PC-3 (cell line): ENCODE measurements around the gene MYRFL. TPM values are rescaled to one million over a fixed set of nuclear protein-coding genes. Genes with fewer than 3 reads are reported as not detected.

Experiments
- ATAC-seq: fragments of 200-7000 bp; cut with Tn5 transposase; 2 replicates; pipeline ENCODE4 v1.9.1; 2020; ENCODE audit warnings: mild to moderate bottlenecking, moderate library complexity
- BruUV-seq: library from RNA; stranded (reverse); fragments of 400-500 nt; replicated peaks from 2 replicates; lab custom pipeline; 2021; lab: Mats Ljungman, UMichigan
- CTCF ChIA-PET: fragments of 300-600 bp; sonication (Branson Sonifier 250); formaldehyde crosslinking; loops from one replicate; lab custom pipeline; 2022; ENCODE audit warnings: antibody characterized with exemption; lab: Charles Lee
- POLR2A ChIA-PET: fragments of 300-600 bp; sonication (Branson Sonifier 250); formaldehyde crosslinking; loops from one replicate; lab custom pipeline; 2022; ENCODE audit warnings: antibody characterized with exemption; ENCODE audit not compliant: unreplicated experiment; lab: Charles Lee
- DNase-seq: peaks from one replicate; pipeline ENCODE4 v3.0.0-alpha.2; 2015
- H2AFZ ChIP-seq: fragments of 300-600 bp; sonication (generic); 2 replicates; pipeline ENCODE4 v1.6.0; 2016; ENCODE audit warnings: antibody characterized with exemption, low read length
- H3F3A ChIP-seq: fragments of 300-600 bp; sonication (generic); one replicate; pipeline ENCODE4 v1.6.0; 2017; ENCODE audit warnings: antibody characterized with exemption, low read length, control low read depth, mild to moderate bottlenecking; ENCODE audit not compliant: unreplicated experiment
- H3K27ac ChIP-seq: fragments of 300-600 bp; sonication (generic); 2 replicates; pipeline ENCODE4 v1.5.1; 2016; ENCODE audit warnings: mild to moderate bottlenecking, low read length
- H3K27me3 ChIP-seq: fragments of 300-600 bp; sonication (generic); 2 replicates; pipeline ENCODE4 v1.6.1; 2016; ENCODE audit warnings: low read length, mixed read lengths
- H3K36me3 ChIP-seq: fragments of 300-600 bp; sonication (generic); 2 replicates; pipeline ENCODE4 v1.6.1; 2016; ENCODE audit warnings: low read depth, mixed run types, low read length, mixed read lengths
- H3K4me1 ChIP-seq: fragments of 300-600 bp; sonication (generic); 2 replicates; pipeline ENCODE4 v1.5.1; 2016; ENCODE audit warnings: low read length; ENCODE audit not compliant: insufficient read depth
- H3K4me2 ChIP-seq: fragments of 300-600 bp; sonication (generic); 2 replicates; pipeline ENCODE4 v1.6.0; 2016; ENCODE audit warnings: low read length
- H3K4me3 ChIP-seq: fragments of 300-600 bp; sonication (generic); 2 replicates; pipeline ENCODE4 v1.5.1; 2016; ENCODE audit warnings: mild to moderate bottlenecking, low read length, mixed read lengths
- H3K79me2 ChIP-seq: fragments of 300-600 bp; sonication (generic); 2 replicates; pipeline ENCODE4 v1.6.1; 2017; ENCODE audit warnings: low read length, mixed read lengths
- H3K9ac ChIP-seq: fragments of 300-600 bp; sonication (generic); 2 replicates; pipeline ENCODE4 v1.6.0; 2016; ENCODE audit warnings: mild to moderate bottlenecking, low read length
- H3K9me2 ChIP-seq: fragments of 300-600 bp; sonication (generic); replicated peaks from 2 replicates; pipeline ENCODE4 v1.6.1; 2016; ENCODE audit warnings: mixed run types, low read length, mixed read lengths
- H3K9me3 ChIP-seq: fragments of 300-600 bp; sonication (generic); 2 replicates; pipeline ENCODE4 v1.6.1; 2016; ENCODE audit warnings: low read length, mixed read lengths
- H4K20me1 ChIP-seq: fragments of 300-600 bp; sonication (generic); 2 replicates; pipeline ENCODE4 v1.6.1; 2016; ENCODE audit warnings: low read length, mixed read lengths
- EZH2 ChIP-seq: fragments of 300-600 bp; sonication (generic); IDR thresholded peaks from one replicate; pipeline ENCODE4 v1.6.1; 2017; ENCODE audit warnings: antibody characterized with exemption, mild to moderate bottlenecking, low read length; ENCODE audit not compliant: unreplicated experiment
- EZH2phosphoT487 ChIP-seq: fragments of 300-600 bp; sonication (generic); IDR thresholded peaks from 2 replicates; pipeline ENCODE4 v1.6.1; 2018; ENCODE audit warnings: mild to moderate bottlenecking, antibody characterized with exemption, low read length, borderline replicate concordance
- intact Hi-C: fragments of 100-400 bp; cut with micrococcal nuclease; formaldehyde crosslinking; loops from 2 replicates; pipeline ENCODE4 v1.9.0; 2023
- total RNA-seq: library from RNA; depleted of rRNA; stranded (reverse); fragments of >200 nt; gene quantifications from 2 replicates; pipeline ENCODE4 v1.2.3, GENCODE V29; 2014
- TF ChIP-seq, protein P1 (sequence below): fragments of 300-600 bp; sonication (generic); conservative IDR thresholded peaks from 2 replicates; pipeline ENCODE4 v1.5.1; 2017; ENCODE audit warnings: antibody characterized with exemption, low read depth, mild to moderate bottlenecking, low read length

Gene MYRFL
- total RNA-seq, 1 experiment from 2014 or later = not detected

DNA sequence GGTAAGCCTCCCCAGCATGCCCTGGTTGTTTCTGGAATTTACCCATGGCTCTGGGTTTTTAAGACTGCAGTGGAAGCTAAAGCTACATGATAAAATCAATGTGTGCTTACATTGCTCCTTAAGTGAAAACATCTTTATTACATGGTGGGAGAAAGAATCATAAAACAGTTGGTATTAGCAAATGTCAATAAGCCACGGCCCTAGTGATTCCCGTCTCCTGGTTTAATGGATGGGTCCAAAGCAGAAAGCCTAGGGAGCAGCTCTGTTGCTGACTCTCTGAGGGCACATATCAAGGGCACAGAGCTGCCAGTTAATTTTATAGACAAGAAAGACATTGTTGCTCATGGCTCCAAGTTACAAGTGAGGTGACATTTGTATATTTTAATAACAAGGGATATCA lies 127.9 kb downstream of the MYRFL start:
- CTCF ChIA-PET = no interaction called here
- BruUV-seq = no TSS peak

DNA sequence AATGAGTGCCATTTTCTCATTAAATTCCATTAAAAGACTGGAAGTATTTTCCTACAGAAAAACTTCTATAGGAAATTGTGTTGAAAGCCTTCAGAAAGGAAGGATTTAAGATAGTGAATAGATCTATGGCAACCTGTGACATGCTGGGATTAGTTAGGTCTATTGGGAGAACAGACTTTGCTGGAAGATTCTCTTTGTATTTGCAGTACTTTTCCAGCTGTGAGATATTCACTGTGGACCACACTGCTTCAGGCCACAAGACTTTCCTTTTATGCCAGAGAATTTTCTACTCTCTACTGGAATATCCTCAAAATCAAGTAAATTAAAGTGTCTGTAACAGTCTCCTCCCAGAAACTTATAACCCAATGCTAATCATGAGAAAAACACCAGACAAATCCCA lies 136.2 kb downstream of the MYRFL start:
- Histone ChIP-seq H3K27me3 (no peaks in the 10 kb centered on the region), H4K20me1 (no peaks in the 10 kb centered on the region), H3K4me2 (no peak overlapping the region), H3K4me3 (no peak overlapping the region), H3K79me2 (no peaks in the 10 kb centered on the region), H3K27ac (no peak overlapping the region), H2AFZ (no peak overlapping the region), H3F3A (peaks cover 4% of the 10 kb centered on the region), H3K9me2 (no peaks in the 10 kb centered on the region), H3K36me3 (no peaks in the 10 kb centered on the region), H3K4me1 (peaks cover 10% of the 10 kb centered on the region), H3K9ac (no peak overlapping the region), H3K9me3 (no peaks in the 10 kb centered on the region)
- ChIA-PET CTCF (no interaction called here), POLR2A (no interaction called here)
- no TSS peak for BruUV-seq
- DNase-seq (no peak), ATAC-seq (no peak)
- TF ChIP-seq, protein P1, sequence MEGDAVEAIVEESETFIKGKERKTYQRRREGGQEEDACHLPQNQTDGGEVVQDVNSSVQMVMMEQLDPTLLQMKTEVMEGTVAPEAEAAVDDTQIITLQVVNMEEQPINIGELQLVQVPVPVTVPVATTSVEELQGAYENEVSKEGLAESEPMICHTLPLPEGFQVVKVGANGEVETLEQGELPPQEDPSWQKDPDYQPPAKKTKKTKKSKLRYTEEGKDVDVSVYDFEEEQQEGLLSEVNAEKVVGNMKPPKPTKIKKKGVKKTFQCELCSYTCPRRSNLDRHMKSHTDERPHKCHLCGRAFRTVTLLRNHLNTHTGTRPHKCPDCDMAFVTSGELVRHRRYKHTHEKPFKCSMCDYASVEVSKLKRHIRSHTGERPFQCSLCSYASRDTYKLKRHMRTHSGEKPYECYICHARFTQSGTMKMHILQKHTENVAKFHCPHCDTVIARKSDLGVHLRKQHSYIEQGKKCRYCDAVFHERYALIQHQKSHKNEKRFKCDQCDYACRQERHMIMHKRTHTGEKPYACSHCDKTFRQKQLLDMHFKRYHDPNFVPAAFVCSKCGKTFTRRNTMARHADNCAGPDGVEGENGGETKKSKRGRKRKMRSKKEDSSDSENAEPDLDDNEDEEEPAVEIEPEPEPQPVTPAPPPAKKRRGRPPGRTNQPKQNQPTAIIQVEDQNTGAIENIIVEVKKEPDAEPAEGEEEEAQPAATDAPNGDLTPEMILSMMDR = no peak
- TF ChIP-seq EZH2phosphoT487 = no peak
- no peak for TF ChIP-seq EZH2
- intact Hi-C loops = no loop called here

More for the DNA sequence above, 127.9 kb downstream of the MYRFL start:
- H3F3A ChIP-seq = no peaks in the 10 kb centered on the region
- no peak overlapping the region for H3K9ac ChIP-seq
- H3K36me3 ChIP-seq = no peaks in the 10 kb centered on the region
- H3K4me1 ChIP-seq = no peaks in the 10 kb centered on the region
- POLR2A ChIA-PET = no interaction called here
- H3K9me2 ChIP-seq = no peaks in the 10 kb centered on the region
- ATAC-seq (no peak), DNase-seq (no peak)
- no peaks in the 10 kb centered on the region for H4K20me1 ChIP-seq
- intact Hi-C loops = no loop called here
- H3K27ac ChIP-seq = no peak overlapping the region
- H3K4me3 ChIP-seq = no peak overlapping the region
- no peak overlapping the region for H2AFZ ChIP-seq
- TF ChIP-seq, protein P1 = no peak
- TF ChIP-seq EZH2phosphoT487 = no peak
- no peak for TF ChIP-seq EZH2
- no peak overlapping the region for H3K4me2 ChIP-seq
- H3K79me2 ChIP-seq = no peaks in the 10 kb centered on the region
- no peaks in the 10 kb centered on the region for H3K9me3 ChIP-seq
- no peaks in the 10 kb centered on the region for H3K27me3 ChIP-seq

DNA sequence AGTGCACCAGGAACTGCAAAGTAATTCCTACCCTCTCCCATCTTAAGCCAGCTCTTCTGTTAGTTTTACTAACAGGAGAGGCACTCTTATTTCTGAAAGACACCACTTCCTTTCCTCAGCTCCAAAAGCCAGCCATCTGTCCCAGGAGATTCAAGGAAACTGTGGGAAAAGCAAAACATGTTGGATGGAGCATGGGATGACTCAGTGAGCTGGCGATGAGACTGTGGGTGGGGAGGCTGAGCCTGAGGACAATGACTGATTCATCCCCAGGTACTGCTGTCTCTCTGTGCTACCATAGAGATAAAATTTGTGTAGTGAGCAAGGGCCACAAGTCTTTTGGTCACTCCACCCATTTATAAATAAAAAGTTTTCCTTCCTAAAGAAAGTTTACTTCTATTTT lies 141.4 kb downstream of the MYRFL start:
- POLR2A ChIA-PET = interaction anchor here (0.6 kb wide), 1 partner anchor 18 kb away, joined by 4 read pairs; no protein-coding TSS in a partner anchor
- H4K20me1 ChIP-seq = no peaks in the 10 kb centered on the region
- no peaks in the 10 kb centered on the region for H3K36me3 ChIP-seq
- no peaks in the 10 kb centered on the region; the same call in 1 of the 2 replicates for H3K9me2 ChIP-seq
- BruUV-seq = no TSS peak
- TF ChIP-seq EZH2phosphoT487 (no peak), EZH2 (no peak)
- TF ChIP-seq, protein P1 = no peak
- intact Hi-C loops = loop anchor here (2.0 kb wide), 1 partner anchor 20 kb away; no protein-coding TSS in a partner anchor
- H3K4me3 ChIP-seq = peak overlapping the region; percentile 37; the same call in 1 of the 2 replicates
- H3K4me1 ChIP-seq = peaks cover 27% of the 10 kb centered on the region
- H3F3A ChIP-seq = peaks cover 11% of the 10 kb centered on the region
- H3K9ac ChIP-seq = peak overlapping the region; percentile 76
- CTCF ChIA-PET = no interaction called here
- H3K9me3 ChIP-seq = no peaks in the 10 kb centered on the region
- ATAC-seq (peak; percentile 99), DNase-seq (peak; percentile 95)
- no peaks in the 10 kb centered on the region for H3K27me3 ChIP-seq
- peak overlapping the region; percentile 56; the same call in 1 of the 2 replicates for H2AFZ ChIP-seq
- peak overlapping the region; percentile 74 for H3K4me2 ChIP-seq
- H3K79me2 ChIP-seq = no peaks in the 10 kb centered on the region
- H3K27ac ChIP-seq = peak overlapping the region; percentile 98
